HG02759 (cell line): ENCODE results near the gene EDEM3.

Experiments used
- ATAC-seq: cut with Tn5 transposase; IDR thresholded peaks from one replicate; pipeline ENCODE4 v1.9.1; 2021; ENCODE audit warnings: mild to moderate bottlenecking, moderate library complexity; ENCODE audit not compliant: unreplicated experiment

EDEM3 gene

GRCh38 chr1:184646178-184646701 lies 108.4 kb downstream of the EDEM3 start:
- ATAC-seq: no peak

GRCh38 chr1:184644771-184645170 lies 109.9 kb downstream of the EDEM3 start:
- no peak for ATAC-seq

GRCh38 chr1:184643661-184644060 lies 111.0 kb downstream of the EDEM3 start:
- no peak for ATAC-seq

- no peak for ATAC-seq
Observed at GRCh38 chr1:184641894-184642293, 112.8 kb downstream of the EDEM3 start.

GRCh38 chr1:184640505-184640904 lies 114.2 kb downstream of the EDEM3 start:
- ATAC-seq: no peak
